ENCODE measurements around the gene TPPP3.

TPPP3 gene

DNA sequence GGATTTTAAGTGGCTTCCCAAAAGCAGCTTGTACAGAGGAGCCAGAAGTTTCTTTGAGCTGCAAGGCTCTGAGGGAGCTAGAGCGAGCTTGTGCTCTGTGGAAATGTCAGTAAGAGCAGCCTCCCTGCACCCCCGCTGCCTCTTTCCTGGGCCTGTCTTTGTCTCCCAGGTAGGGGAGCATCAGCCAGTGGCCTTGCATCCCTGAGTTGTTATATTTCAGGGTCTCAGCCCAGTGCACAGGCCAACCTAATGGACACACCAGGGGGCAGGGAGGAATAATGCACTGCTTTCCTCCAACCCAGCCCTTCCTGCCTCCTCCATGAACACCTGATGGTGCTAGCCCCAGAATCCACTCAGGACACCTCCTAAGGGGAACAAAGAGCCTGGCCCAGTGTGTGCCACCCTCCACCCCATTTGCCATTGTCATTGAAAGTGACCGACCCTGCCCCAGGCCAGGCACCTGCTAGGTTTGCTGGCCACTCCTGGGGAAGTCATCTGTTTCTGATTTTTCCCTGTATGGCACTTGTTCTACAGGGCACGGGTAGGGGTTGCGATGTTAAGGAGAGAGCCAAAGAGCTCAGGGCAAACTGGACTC is 6.3 kb downstream of the TPPP3 start:
- Histone ChIP-seq H3K27me3 (ENCODE audit: insufficient read depth, poor library complexity, severe bottlenecking) (no peaks in the 10 kb centered on the region), H3K4me3 (replicated peaks; ENCODE audit: insufficient read depth, low read length) (no peak overlapping the region), H3K27ac (replicated peaks) (no peak overlapping the region)
- TF ChIP-seq POLR2AphosphoS5 (IDR thresholded peaks at IDR 0.05; ENCODE audit: low read depth) = no peak
- no peak for TF ChIP-seq SPI1 (IDR thresholded peaks at IDR 0.05; ENCODE audit: borderline replicate concordance, low read depth)
- TF ChIP-seq, protein P1, sequence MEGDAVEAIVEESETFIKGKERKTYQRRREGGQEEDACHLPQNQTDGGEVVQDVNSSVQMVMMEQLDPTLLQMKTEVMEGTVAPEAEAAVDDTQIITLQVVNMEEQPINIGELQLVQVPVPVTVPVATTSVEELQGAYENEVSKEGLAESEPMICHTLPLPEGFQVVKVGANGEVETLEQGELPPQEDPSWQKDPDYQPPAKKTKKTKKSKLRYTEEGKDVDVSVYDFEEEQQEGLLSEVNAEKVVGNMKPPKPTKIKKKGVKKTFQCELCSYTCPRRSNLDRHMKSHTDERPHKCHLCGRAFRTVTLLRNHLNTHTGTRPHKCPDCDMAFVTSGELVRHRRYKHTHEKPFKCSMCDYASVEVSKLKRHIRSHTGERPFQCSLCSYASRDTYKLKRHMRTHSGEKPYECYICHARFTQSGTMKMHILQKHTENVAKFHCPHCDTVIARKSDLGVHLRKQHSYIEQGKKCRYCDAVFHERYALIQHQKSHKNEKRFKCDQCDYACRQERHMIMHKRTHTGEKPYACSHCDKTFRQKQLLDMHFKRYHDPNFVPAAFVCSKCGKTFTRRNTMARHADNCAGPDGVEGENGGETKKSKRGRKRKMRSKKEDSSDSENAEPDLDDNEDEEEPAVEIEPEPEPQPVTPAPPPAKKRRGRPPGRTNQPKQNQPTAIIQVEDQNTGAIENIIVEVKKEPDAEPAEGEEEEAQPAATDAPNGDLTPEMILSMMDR (IDR thresholded peaks at IDR 0.05; ENCODE audit: insufficient read depth, low read length) = no peak
- TF ChIP-seq GABPA (IDR thresholded peaks at IDR 0.05; ENCODE audit: low read depth) = no peak
- TF ChIP-seq, protein P2, sequence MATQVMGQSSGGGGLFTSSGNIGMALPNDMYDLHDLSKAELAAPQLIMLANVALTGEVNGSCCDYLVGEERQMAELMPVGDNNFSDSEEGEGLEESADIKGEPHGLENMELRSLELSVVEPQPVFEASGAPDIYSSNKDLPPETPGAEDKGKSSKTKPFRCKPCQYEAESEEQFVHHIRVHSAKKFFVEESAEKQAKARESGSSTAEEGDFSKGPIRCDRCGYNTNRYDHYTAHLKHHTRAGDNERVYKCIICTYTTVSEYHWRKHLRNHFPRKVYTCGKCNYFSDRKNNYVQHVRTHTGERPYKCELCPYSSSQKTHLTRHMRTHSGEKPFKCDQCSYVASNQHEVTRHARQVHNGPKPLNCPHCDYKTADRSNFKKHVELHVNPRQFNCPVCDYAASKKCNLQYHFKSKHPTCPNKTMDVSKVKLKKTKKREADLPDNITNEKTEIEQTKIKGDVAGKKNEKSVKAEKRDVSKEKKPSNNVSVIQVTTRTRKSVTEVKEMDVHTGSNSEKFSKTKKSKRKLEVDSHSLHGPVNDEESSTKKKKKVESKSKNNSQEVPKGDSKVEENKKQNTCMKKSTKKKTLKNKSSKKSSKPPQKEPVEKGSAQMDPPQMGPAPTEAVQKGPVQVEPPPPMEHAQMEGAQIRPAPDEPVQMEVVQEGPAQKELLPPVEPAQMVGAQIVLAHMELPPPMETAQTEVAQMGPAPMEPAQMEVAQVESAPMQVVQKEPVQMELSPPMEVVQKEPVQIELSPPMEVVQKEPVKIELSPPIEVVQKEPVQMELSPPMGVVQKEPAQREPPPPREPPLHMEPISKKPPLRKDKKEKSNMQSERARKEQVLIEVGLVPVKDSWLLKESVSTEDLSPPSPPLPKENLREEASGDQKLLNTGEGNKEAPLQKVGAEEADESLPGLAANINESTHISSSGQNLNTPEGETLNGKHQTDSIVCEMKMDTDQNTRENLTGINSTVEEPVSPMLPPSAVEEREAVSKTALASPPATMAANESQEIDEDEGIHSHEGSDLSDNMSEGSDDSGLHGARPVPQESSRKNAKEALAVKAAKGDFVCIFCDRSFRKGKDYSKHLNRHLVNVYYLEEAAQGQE (IDR thresholded peaks at IDR 0.05; ENCODE audit: insufficient replicate concordance, low read depth) = no peak
- DNase-seq (ENCODE audit: low read depth in 1 of 2, low spot score in 1 of 2) = no peak

DNA sequence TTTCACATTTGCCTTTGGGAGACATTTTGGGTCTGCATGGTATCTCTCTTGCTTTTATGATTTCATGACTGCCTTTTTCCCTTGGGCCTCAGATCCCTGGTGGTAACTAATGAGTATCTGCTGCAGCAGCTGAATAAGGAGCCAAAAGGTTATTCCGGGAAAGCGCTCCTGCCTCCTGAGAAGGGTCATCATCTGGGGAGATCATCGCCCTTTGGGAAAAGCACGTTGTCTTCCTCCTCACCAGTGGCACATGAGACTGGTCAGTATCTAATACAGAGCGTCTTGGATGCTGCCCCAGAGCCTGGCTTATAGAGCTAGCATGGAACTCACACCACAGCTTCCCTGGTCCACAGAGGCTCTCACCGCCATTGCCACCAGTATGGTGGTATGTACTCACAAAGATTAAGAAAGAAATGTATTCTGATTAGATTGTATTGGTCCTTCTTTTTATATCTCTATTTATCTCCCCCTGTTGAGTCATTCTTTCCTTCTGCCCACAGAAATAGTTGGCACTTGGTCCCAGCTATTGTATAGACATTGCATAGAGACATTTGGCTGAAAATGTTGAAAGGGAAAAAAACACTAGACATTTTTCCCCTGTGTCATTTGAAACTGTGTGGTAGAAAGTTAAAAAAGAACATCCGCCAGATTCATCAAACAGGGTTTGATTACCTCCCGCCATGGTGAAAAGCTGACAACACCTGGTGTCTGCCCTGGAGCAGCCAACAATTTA is 8.4 kb downstream of the TPPP3 start:
- H3K27ac ChIP-seq (replicated peaks) = no peak overlapping the region
- TF ChIP-seq GABPA (IDR thresholded peaks at IDR 0.05; ENCODE audit: low read depth) (no peak), POLR2AphosphoS5 (IDR thresholded peaks at IDR 0.05; ENCODE audit: low read depth) (no peak), SPI1 (IDR thresholded peaks at IDR 0.05; ENCODE audit: borderline replicate concordance, low read depth) (no peak)
- TF ChIP-seq, protein P2 (IDR thresholded peaks at IDR 0.05; ENCODE audit: insufficient replicate concordance, low read depth) = no peak
- TF ChIP-seq, protein P1 (IDR thresholded peaks at IDR 0.05; ENCODE audit: insufficient read depth, low read length) = no peak
- no peak for DNase-seq (ENCODE audit: low read depth in 1 of 2, low spot score in 1 of 2)
- H3K27me3 ChIP-seq (ENCODE audit: insufficient read depth, poor library complexity, severe bottlenecking) = no peaks in the 10 kb centered on the region
- H3K4me3 ChIP-seq (replicated peaks; ENCODE audit: insufficient read depth, low read length) = no peak overlapping the region

DNA sequence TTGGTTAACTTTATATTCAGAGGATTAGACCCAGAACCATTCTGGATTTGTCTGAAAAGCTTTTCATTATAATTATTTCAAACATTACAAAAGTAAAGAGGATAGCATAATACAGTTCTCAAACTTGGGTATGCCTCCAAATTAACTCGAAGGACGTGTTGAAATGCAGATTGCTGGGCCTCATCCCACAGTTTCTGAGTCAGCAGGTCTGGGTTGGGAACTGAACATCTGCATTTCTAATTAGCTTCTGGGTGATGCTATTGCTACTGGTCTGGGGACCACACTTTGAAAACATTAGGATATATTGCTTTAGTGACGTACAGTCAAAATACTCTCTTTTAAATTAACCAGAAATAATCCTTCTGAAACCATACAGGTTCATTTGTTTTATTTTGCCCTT is 10.0 kb downstream of the TPPP3 start:
- TF ChIP-seq POLR2AphosphoS5 (IDR thresholded peaks at IDR 0.05; ENCODE audit: low read depth) (no peak), SPI1 (IDR thresholded peaks at IDR 0.05; ENCODE audit: borderline replicate concordance, low read depth) (no peak), GABPA (IDR thresholded peaks at IDR 0.05; ENCODE audit: low read depth) (no peak)
- TF ChIP-seq, protein P2 (IDR thresholded peaks at IDR 0.05; ENCODE audit: insufficient replicate concordance, low read depth) = no peak
- TF ChIP-seq, protein P1 (IDR thresholded peaks at IDR 0.05; ENCODE audit: insufficient read depth, low read length) = no peak
- no peak overlapping the region for H3K27ac ChIP-seq (replicated peaks)
- H3K4me3 ChIP-seq (replicated peaks; ENCODE audit: insufficient read depth, low read length) = no peak overlapping the region
- H3K27me3 ChIP-seq (ENCODE audit: insufficient read depth, poor library complexity, severe bottlenecking) = no peaks in the 10 kb centered on the region
- DNase-seq (ENCODE audit: low read depth in 1 of 2, low spot score in 1 of 2) = no peak

Data from HL-60 (cell line).